HG02938 (cell line): Measurements from ENCODE around the gene SLC45A3.

Experiments
- ATAC-seq: cut with Tn5 transposase; IDR thresholded peaks from one replicate; pipeline ENCODE4 v1.9.1; 2021; ENCODE audit warnings: mild to moderate bottlenecking, moderate library complexity; ENCODE audit not compliant: unreplicated experiment

SLC45A3 gene

GRCh38 chr1:205669341-205670149, 10.8 kb downstream of the SLC45A3 start:
- ATAC-seq: peak; percentile 38

GRCh38 chr1:205668951-205669340, 11.4 kb downstream of the SLC45A3 start:
- peak; percentile 35 for ATAC-seq

- ATAC-seq: no peak
Observed at GRCh38 chr1:205667909-205668643, 12.2 kb downstream of the SLC45A3 start.

- no peak for ATAC-seq
Observed at GRCh38 chr1:205666372-205667166, 13.7 kb downstream of the SLC45A3 start.

- ATAC-seq: no peak
Observed at GRCh38 chr1:205665201-205666045, 14.9 kb downstream of the SLC45A3 start.

- no peak for ATAC-seq
Observed at GRCh38 chr1:205664399-205665017, 15.8 kb downstream of the SLC45A3 start.

- no peak for ATAC-seq
Observed at GRCh38 chr1:205663286-205663936, 16.9 kb downstream of the SLC45A3 start.

- no peak for ATAC-seq
Observed at GRCh38 chr1:205662791-205663190, 17.5 kb downstream of the SLC45A3 start.

- no peak for ATAC-seq
Observed at GRCh38 chr1:205662135-205662738, 18.1 kb downstream of the SLC45A3 start.

GRCh38 chr1:205661429-205662134, 18.7 kb downstream of the SLC45A3 start:
- ATAC-seq: no peak

- no peak for ATAC-seq
Observed at GRCh38 chr1:205660361-205660760, 19.9 kb downstream of the SLC45A3 start.

GRCh38 chr1:205658943-205659581, 21.2 kb downstream of the SLC45A3 start:
- no peak for ATAC-seq

- no peak for ATAC-seq
Observed at GRCh38 chr1:205656236-205656635, 24.1 kb downstream of the SLC45A3 start.

GRCh38 chr1:205652984-205653383, 27.3 kb downstream of the SLC45A3 start:
- ATAC-seq: no peak

GRCh38 chr1:205650241-205650640, 30.1 kb downstream of the SLC45A3 start:
- ATAC-seq: no peak

GRCh38 chr1:205645519-205645918, 34.8 kb downstream of the SLC45A3 start:
- no peak for ATAC-seq

- ATAC-seq: no peak
Observed at GRCh38 chr1:205642679-205643307, 37.5 kb downstream of the SLC45A3 start.

- no peak for ATAC-seq
Observed at GRCh38 chr1:205639567-205639966, 40.7 kb downstream of the SLC45A3 start.
